H9 (cell line): ENCODE measurements around the gene LYST. TPM values are rescaled to one million over a fixed set of nuclear protein-coding genes. Genes with fewer than 3 reads are reported as not detected.

ENCODE experiments used
- DNase-seq: peaks from one replicate; pipeline ENCODE4 v3.0.0-alpha.2; 2017
- H2AFZ ChIP-seq: one replicate; pipeline ENCODE4 v1.6.1; 2013; ENCODE audit warnings: mild to moderate bottlenecking, low read length, control low read depth, moderate library complexity
- H2AK5ac ChIP-seq: 2 replicates; pipeline ENCODE4 v1.6.1; 2013; ENCODE audit warnings: low read length, control low read depth, mixed read lengths; ENCODE audit not compliant: insufficient read length
- H2BK120ac ChIP-seq: one replicate; pipeline ENCODE4 v1.6.1; 2013; ENCODE audit warnings: low read depth, mild to moderate bottlenecking, low read length, control low read depth, inconsistent platforms; ENCODE audit not compliant: poor library complexity, severe bottlenecking
- H2BK12ac ChIP-seq: 2 replicates; pipeline ENCODE4 v1.6.1; 2013; ENCODE audit warnings: low read length, control low read depth, mixed read lengths, low read depth; ENCODE audit not compliant: insufficient read length
- H2BK15ac ChIP-seq: 2 replicates; pipeline ENCODE4 v1.6.1; 2013; ENCODE audit warnings: low read depth, low read length, control low read depth
- H2BK20ac ChIP-seq: one replicate; pipeline ENCODE4 v1.6.1; 2013; ENCODE audit warnings: low read depth, mild to moderate bottlenecking, low read length, control low read depth, inconsistent platforms; ENCODE audit not compliant: poor library complexity, severe bottlenecking
- H2BK5ac ChIP-seq: 2 replicates; pipeline ENCODE4 v1.6.1; 2013; ENCODE audit warnings: low read length, control low read depth, mixed read lengths; ENCODE audit not compliant: insufficient read length
- H3K14ac ChIP-seq: 2 replicates; pipeline ENCODE4 v1.6.1; 2013; ENCODE audit warnings: low read length, control low read depth; ENCODE audit not compliant: insufficient read depth
- H3K18ac ChIP-seq: 2 replicates; pipeline ENCODE4 v1.6.1; 2013; ENCODE audit warnings: low read depth, mild to moderate bottlenecking, mixed read lengths, low read length, control low read depth; ENCODE audit not compliant: insufficient read length
- H3K23ac ChIP-seq: 2 replicates; pipeline ENCODE4 v1.6.1; 2013; ENCODE audit warnings: low read length, control low read depth, mixed read lengths, low read depth; ENCODE audit not compliant: insufficient read length
- H3K23me2 ChIP-seq: 2 replicates; pipeline ENCODE4 v1.6.1; 2013; ENCODE audit warnings: low read depth, mild to moderate bottlenecking, mixed read lengths, low read length, control low read depth; ENCODE audit not compliant: insufficient read length, poor library complexity, severe bottlenecking
- H3K27ac ChIP-seq: 2 replicates; pipeline ENCODE4 v1.5.1; 2013; ENCODE audit warnings: low read length, control low read depth, mixed read lengths, low read depth; ENCODE audit not compliant: insufficient read length
- H3K27me3 ChIP-seq: 2 replicates; pipeline ENCODE4 v1.6.1; 2013; ENCODE audit warnings: low read length, control low read depth, inconsistent platforms; ENCODE audit not compliant: insufficient read depth
- H3K4ac ChIP-seq: 2 replicates; pipeline ENCODE4 v1.6.1; 2013; ENCODE audit warnings: low read depth, mild to moderate bottlenecking, control low read depth, inconsistent platforms, low read length, moderate library complexity
- H3K4me1 ChIP-seq: 2 replicates; pipeline ENCODE4 v1.6.1; 2013; ENCODE audit warnings: low read length, control low read depth, inconsistent platforms; ENCODE audit not compliant: insufficient read depth
- H3K4me2 ChIP-seq: 2 replicates; pipeline ENCODE4 v1.6.1; 2013; ENCODE audit warnings: low read length, control low read depth, mixed read lengths; ENCODE audit not compliant: insufficient read length, insufficient read depth
- H3K56ac ChIP-seq: 2 replicates; pipeline ENCODE4 v1.6.1; 2013; ENCODE audit warnings: low read depth, mild to moderate bottlenecking, mixed read lengths, low read length, control low read depth; ENCODE audit not compliant: insufficient read length
- H3K79me1 ChIP-seq: 2 replicates; pipeline ENCODE4 v1.6.1; 2013; ENCODE audit warnings: low read depth, mild to moderate bottlenecking, moderate library complexity, low read length, control low read depth, inconsistent platforms; ENCODE audit not compliant: insufficient read depth, poor library complexity, severe bottlenecking
- H3K79me2 ChIP-seq: 2 replicates; pipeline ENCODE4 v1.6.1; 2013; ENCODE audit warnings: low read length, control low read depth, inconsistent platforms; ENCODE audit not compliant: insufficient read depth
- H3K9ac ChIP-seq: 2 replicates; pipeline ENCODE4 v1.6.1; 2013; ENCODE audit warnings: low read length, control low read depth, mixed read lengths; ENCODE audit not compliant: insufficient read length; ENCODE audit errors: extremely low read depth
- H3K9me3 ChIP-seq: one replicate; pipeline ENCODE4 v1.6.1; 2013; ENCODE audit warnings: low read depth, low read length, inconsistent platforms; ENCODE audit not compliant: control insufficient read depth
- H3T11ph ChIP-seq: one replicate; pipeline ENCODE4 v1.6.1; 2013; ENCODE audit warnings: mild to moderate bottlenecking, low read length, control low read depth, inconsistent platforms
- H4K20me1 ChIP-seq: one replicate; pipeline ENCODE4 v1.6.1; 2013; ENCODE audit not compliant: control insufficient read depth, insufficient read length, insufficient read depth
- H4K5ac ChIP-seq: 2 replicates; pipeline ENCODE4 v1.6.1; 2013; ENCODE audit warnings: low read depth, mild to moderate bottlenecking, mixed read lengths, low read length, control low read depth; ENCODE audit not compliant: insufficient read length
- H4K8ac ChIP-seq: replicated peaks from 2 replicates; pipeline ENCODE4 v1.6.1; 2013; ENCODE audit warnings: low read length, control low read depth, mixed read lengths, low read depth; ENCODE audit not compliant: insufficient read length
- H4K91ac ChIP-seq: 2 replicates; pipeline ENCODE4 v1.6.1; 2013; ENCODE audit warnings: low read depth, mild to moderate bottlenecking, moderate library complexity, mixed read lengths, low read length, control low read depth; ENCODE audit not compliant: insufficient read length
- H3K27ac Mint-ChIP-seq, 3 experiments: 2 replicates in 2 of 3; 3 replicates in 1 of 3; pipeline ENCODE4 v1.8.0; 2020 to 2021; ENCODE audit warnings: mixed read lengths in 3 of 3, mild to moderate bottlenecking in 1 of 3, moderate library complexity in 1 of 3
- H3K27me3 Mint-ChIP-seq: 2 replicates; pipeline ENCODE4 v1.8.0; 2021; ENCODE audit warnings: low read depth, mild to moderate bottlenecking, moderate library complexity, mixed read lengths
- H3K36me3 Mint-ChIP-seq, 3 experiments: 2 replicates in 2 of 3; 3 replicates in 1 of 3; pipeline ENCODE4 v1.8.0; 2020 to 2021; ENCODE audit warnings: low read depth in 3 of 3, mixed read lengths in 3 of 3; ENCODE audit not compliant: insufficient read depth in 1 of 3
- H3K4me1 Mint-ChIP-seq, 2 experiments: 2 replicates each; pipeline ENCODE4 v1.8.0; 2020; ENCODE audit warnings: mixed read lengths in 2 of 2
- H3K4me3 Mint-ChIP-seq, 2 experiments: 2 replicates in 1 of 2; 3 replicates in 1 of 2; pipeline ENCODE4 v1.8.0; 2020 to 2021; ENCODE audit warnings: mild to moderate bottlenecking in 2 of 2, mixed read lengths in 2 of 2, moderate library complexity in 1 of 2
- H3K9me3 Mint-ChIP-seq, 2 experiments: 2 replicates in 1 of 2; 3 replicates in 1 of 2; pipeline ENCODE4 v1.8.0; 2020; ENCODE audit warnings: mild to moderate bottlenecking in 2 of 2, mixed read lengths in 2 of 2, moderate library complexity in 1 of 2
- CTCF ChIP-seq: fragments of 200-600 bp; sonication (generic); conservative IDR thresholded peaks from 3 replicates; pipeline ENCODE4 v1.8.0; 2021; ENCODE audit warnings: antibody characterized with exemption, mild to moderate bottlenecking
- WGBS: extraction: QIAGEN DNeasy Blood & Tissue Kit; methylation state at CpG from one replicate; pipeline ENCODE4 v1.1.7; 2013; ENCODE audit warnings: missing lambda C conversion rate, low lambda C conversion rate, mixed read lengths; ENCODE audit not compliant: insufficient read length; ENCODE audit errors: extremely low coverage; 5-methylcytosine and 5-hydroxymethylcytosine counted together
- total RNA-seq: library from RNA; stranded (reverse); gene quantifications from 2 replicates; pipeline ENCODE4 v1.2.1, GENCODE V29; 2021

LYST gene
- total RNA-seq, 1 experiment from 2014 or later, result 0.13 TPM

DNA sequence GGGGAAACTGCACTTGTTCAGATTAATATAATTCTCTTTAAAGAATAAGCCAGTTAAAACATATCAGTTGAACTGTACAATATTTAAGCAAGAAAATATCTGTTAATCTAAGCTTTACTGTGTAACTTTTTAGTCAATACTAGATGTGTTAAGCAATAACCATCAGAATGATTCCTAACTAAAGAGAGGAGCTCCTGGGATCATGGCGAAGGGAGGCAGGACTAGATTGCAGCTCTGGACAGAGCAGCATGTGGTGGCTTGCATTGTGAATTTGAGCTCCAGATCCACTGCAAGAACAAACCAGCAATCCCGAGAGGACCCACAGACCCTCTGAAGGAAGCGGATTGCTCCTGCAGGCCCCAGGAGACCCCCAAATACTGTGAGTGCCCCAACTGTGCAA, 21.9 kb downstream of the LYST start:
- H3K4me3 Mint-ChIP-seq, result no peak overlapping the region
- H3K4me1 ChIP-seq, result no peaks in the 10 kb centered on the region
- H3K56ac ChIP-seq, result no peak overlapping the region
- H3K36me3 Mint-ChIP-seq, result peaks cover 0 to 6% (median 0%) of the 10 kb centered on the region in 3 experiments; a peak in 1 of 7 replicates
- H3K9me3 ChIP-seq, result no peaks in the 10 kb centered on the region
- H3K27ac Mint-ChIP-seq, result no peak overlapping the region
- no peak overlapping the region for H3K4me2 ChIP-seq
- H3K9me3 Mint-ChIP-seq, result no peaks in the 10 kb centered on the region; a peak in 1 of 5 replicates
- peaks cover 0 to 14% of the 10 kb centered on the region in 2 experiments for H3K4me1 Mint-ChIP-seq
- no peak overlapping the region for H3K18ac ChIP-seq
- H3K79me2 ChIP-seq, result no peaks in the 10 kb centered on the region
- H4K20me1 ChIP-seq, result no peaks in the 10 kb centered on the region
- H3K23ac ChIP-seq, result no peak overlapping the region
- DNase-seq, result no peak
- H3K79me1 ChIP-seq, result no peaks in the 10 kb centered on the region
- H3K4ac ChIP-seq, result no peak overlapping the region
- no peak for TF ChIP-seq CTCF
- no peak overlapping the region for H2AFZ ChIP-seq
- H2BK15ac ChIP-seq, result no peak overlapping the region
- peaks cover 2% of the 10 kb centered on the region for H3K27me3 Mint-ChIP-seq
- H2AK5ac ChIP-seq, result no peak overlapping the region
- no peak overlapping the region for H4K8ac ChIP-seq
- H2BK5ac ChIP-seq, result no peak overlapping the region
- H2BK20ac ChIP-seq, result no peak overlapping the region
- no peak overlapping the region for H3T11ph ChIP-seq
- no CpG with 5 or more reads among the region's 3 CpGs for WGBS
- H4K91ac ChIP-seq, result no peak overlapping the region
- no peak overlapping the region for H2BK12ac ChIP-seq
- H3K27ac ChIP-seq, result no peak overlapping the region
- no peak overlapping the region for H2BK120ac ChIP-seq
- no peak overlapping the region for H3K14ac ChIP-seq
- no peak overlapping the region for H4K5ac ChIP-seq
- H3K23me2 ChIP-seq, result no peaks in the 10 kb centered on the region
- H3K9ac ChIP-seq, result no peak overlapping the region
- no peaks in the 10 kb centered on the region for H3K27me3 ChIP-seq
